H1 (cell line): ENCODE data around the gene BBS12.

ENCODE experiments used
- CBX5 ChIP-seq: fragments of 300-800, 300-1000 bp; sonication (generic); IDR thresholded peaks from 2 replicates; pipeline ENCODE4 v1.7.1; 2016; ENCODE audit warnings: antibody characterized with exemption, low read length, low read depth
- CEBPB ChIP-seq: IDR thresholded peaks from 2 replicates; pipeline ENCODE4 v1.6.1; 2012; ENCODE audit warnings: low read depth, low read length
- TBP ChIP-seq: IDR thresholded peaks from 2 replicates; pipeline ENCODE4 v1.6.1; 2011; ENCODE audit warnings: low read depth, low read length, improper control_type of control experiment
- TF ChIP-seq, protein P1 (sequence below), 3 experiments: IDR thresholded peaks; 1 replicate in 2 of 3; 2 replicates in 1 of 3; pipeline versions ENCODE4 v1.5.1 to v1.6.1; 2011; ENCODE audit warnings: low read length in 3 of 3, mild to moderate bottlenecking in 3 of 3, inconsistent platforms in 2 of 3, low read depth in 1 of 3, moderate library complexity in 1 of 3; ENCODE audit not compliant: insufficient read depth in 1 of 3; ENCODE audit errors: control extremely low read depth in 1 of 3

DNA sequence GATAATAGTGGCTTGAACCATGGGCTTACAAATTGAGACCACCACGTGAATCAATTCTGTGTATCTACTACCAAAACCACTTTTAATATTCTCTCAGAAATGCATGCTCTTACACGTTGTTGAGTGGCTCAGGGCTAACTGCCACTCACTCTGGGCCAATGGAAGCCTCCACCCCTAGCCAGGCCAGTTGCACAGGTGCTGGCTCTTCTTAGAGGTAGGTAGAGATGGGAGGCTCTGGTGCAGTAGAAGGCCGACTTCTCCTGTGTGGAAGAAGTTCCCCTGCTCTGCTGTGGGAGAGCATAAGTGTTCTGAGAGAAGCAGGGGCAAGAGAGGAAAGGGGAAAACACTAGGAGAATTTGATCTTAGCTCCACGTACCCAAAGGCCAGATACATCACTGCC is 25.0 kb upstream of the BBS12 start:
- TF ChIP-seq TBP (no peak), CBX5 (no peak), CEBPB (no peak)
- TF ChIP-seq, protein P1, sequence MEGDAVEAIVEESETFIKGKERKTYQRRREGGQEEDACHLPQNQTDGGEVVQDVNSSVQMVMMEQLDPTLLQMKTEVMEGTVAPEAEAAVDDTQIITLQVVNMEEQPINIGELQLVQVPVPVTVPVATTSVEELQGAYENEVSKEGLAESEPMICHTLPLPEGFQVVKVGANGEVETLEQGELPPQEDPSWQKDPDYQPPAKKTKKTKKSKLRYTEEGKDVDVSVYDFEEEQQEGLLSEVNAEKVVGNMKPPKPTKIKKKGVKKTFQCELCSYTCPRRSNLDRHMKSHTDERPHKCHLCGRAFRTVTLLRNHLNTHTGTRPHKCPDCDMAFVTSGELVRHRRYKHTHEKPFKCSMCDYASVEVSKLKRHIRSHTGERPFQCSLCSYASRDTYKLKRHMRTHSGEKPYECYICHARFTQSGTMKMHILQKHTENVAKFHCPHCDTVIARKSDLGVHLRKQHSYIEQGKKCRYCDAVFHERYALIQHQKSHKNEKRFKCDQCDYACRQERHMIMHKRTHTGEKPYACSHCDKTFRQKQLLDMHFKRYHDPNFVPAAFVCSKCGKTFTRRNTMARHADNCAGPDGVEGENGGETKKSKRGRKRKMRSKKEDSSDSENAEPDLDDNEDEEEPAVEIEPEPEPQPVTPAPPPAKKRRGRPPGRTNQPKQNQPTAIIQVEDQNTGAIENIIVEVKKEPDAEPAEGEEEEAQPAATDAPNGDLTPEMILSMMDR (IDR thresholded peaks at IDR 0.05; ENCODE audit: control extremely low read depth in 1 of 3, insufficient read depth in 1 of 3, low read depth in 1 of 3, low read length in 3 of 3), result no peak
